GM18505 (cell line): Measurements from ENCODE around the gene CHST5.
"Not testable (repeated sequence)": the region's sequence is repeated elsewhere in the genome, so short reads cannot be mapped to it uniquely, and the experiment has no call there.

Experiments
- ATAC-seq: cut with Tn5 transposase; IDR thresholded peaks from one replicate; pipeline ENCODE4 v1.9.1; 2021; ENCODE audit not compliant: unreplicated experiment
- POLR2A ChIP-seq: IDR thresholded peaks from 4 replicates; pipeline ENCODE4 v1.6.1; 2011; ENCODE audit warnings: borderline replicate concordance; ENCODE audit not compliant: insufficient read depth, insufficient read length; ENCODE audit errors: extremely low read depth

CHST5 gene

GRCh38 chr16:75506574-75506973 is 29.3 kb downstream of the CHST5 start:
- no peak for ATAC-seq
- TF ChIP-seq POLR2A, result no peak

DNA sequence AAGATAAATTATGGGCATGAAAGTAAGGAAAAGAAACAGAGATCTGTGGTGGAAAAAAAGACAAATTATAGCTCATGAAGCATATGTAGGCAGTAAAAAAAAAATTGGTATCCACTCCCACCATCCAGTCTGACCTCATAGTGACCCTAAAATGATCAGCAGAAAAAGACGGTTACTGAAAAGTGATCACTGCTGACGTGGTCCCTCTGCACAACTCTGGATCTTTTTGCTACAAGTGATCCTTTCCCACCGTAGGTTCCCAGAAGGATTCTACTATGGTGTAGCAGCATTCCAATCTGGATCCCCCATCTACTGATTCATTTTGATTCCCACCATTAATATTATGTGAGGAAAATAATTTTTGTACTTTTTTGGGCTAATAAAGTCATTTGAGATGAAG is 29.8 kb downstream of the CHST5 start:
- no peak for TF ChIP-seq POLR2A
- ATAC-seq, result no peak

GRCh38 chr16:75503801-75504200 is 32.1 kb downstream of the CHST5 start:
- ATAC-seq, result no peak
- TF ChIP-seq POLR2A, result no peak

DNA sequence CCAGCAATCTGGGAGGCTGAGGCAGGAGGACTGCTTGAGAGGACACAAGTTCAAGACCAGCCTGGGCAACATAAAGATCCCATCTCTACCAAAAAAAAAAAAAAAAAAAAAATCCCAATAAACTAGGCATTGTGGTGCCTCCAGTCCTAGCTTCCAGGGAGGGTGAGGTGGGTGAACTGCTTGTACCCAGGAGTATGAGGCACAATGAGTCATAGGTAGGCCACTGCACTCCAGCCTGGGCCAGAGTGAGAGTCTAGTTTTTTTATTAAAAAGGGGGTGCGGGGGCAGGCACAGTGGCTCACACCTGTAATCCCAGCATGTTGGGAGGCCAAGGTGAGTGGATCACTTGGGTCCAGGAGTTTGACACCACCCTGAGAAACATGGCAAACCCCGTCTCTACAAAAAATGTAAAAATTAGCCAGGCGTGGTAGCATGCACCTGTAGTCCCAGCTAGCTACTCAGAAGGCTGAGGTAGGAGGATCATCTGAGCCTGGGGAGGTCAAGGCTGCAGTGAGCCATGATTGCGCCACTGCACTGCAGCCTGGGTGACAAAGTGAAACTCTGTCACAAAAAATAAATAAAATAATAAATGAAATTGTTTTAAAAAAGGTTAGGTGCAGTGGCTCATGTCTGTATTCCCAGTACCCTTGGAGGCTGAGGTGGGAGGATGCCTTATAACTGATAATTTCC is 32.8 kb downstream of the CHST5 start:
- ATAC-seq, result no peak
- TF ChIP-seq POLR2A, result no peak

DNA sequence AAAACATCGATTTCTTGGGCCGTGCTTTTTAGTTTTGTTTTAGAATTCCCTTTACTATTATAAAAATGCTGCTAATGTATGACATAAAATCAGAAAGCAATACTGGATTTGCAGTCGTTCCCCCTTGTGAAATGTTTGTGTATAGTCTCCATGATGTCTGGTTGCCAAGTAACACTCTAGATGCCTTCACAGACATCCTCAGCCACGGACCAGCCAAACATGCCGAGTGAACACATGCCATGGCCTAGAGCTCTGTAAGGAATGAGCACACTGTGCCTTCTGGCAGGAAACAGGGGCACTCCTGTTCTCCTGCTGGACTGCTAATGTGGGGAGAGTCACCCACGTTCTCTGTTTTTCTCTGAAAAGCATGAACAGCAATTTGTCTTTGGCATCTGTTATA is 34.1 kb downstream of the CHST5 start:
- ATAC-seq, result not testable (repeated sequence)

- TF ChIP-seq POLR2A, result no peak
- ATAC-seq, result no peak
These were observed 34.5 kb downstream of the CHST5 start for GRCh38 chr16:75501359-75501758.

DNA sequence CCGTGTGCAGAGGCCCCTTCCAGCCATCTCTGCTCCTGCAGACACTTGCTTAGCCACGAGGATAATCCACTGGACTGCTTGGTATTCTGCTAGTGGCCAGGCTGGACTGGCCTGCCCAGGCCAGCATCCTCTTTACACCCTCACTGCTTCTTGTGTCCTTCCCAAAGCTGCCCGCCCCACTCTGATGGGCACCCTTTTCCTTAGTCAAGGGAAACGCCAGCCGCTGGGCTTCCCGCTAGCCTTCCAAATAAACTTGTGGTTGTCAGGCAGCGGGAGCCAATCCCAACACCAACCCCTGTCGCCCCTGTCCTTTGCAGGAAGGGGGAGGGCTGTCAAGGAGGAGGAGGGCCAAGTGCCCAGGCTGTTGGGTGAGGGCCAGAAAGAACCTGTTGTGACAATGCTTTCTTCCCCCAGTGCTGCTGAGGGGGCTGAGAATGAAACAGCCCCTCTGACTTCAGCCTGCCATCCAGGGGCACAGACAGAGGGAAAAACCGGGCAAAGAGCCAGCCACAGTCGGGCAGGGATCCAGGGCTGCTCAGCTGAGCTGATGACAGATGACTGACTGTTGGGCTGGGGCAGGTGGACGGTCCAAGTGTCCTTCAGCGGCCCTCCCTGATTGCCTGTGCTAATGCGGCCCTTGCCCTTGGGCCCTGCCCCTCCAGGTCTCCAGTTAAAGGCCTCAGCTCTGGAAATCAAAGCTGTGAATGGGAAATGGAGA is 37.1 kb downstream of the CHST5 start:
- ATAC-seq, result not testable (repeated sequence)

DNA sequence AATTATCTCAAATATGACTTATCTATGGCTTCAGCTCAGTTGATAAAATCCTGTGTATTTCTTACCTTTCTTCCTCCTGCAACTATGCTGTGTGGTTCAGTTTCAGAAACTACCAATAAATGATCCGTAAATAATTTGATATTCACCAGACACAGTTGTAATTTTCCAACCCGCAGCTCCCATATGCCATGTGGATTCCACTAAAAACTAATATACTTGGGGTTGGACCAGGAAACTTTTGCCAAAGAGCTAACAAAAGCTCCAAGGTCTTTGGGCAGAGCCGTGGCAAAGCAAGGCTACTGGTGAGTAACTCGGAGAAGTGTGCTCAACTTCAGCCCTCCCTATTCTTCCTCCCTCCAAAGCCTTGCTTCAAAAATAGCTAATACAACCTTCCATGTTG is 38.4 kb downstream of the CHST5 start:
- no peak for TF ChIP-seq POLR2A
- no peak for ATAC-seq

- peak; percentile 59 for TF ChIP-seq POLR2A
- ATAC-seq, result peak; percentile 62
These were observed 40.7 kb downstream of the CHST5 start, which contains the start of gene CHST6 for GRCh38 chr16:75495076-75495674. TSS of gene CHST6 (minus strand) at chr16:75495441. CDS start at chr16:75479828, 15,613 bp downstream.

- no peak for ATAC-seq
- TF ChIP-seq POLR2A, result no peak
These were observed 41.2 kb downstream of the CHST5 start for GRCh38 chr16:75494661-75495075.

- no peak for TF ChIP-seq POLR2A
- ATAC-seq, result no peak
These were observed 41.7 kb downstream of the CHST5 start for GRCh38 chr16:75494184-75494583.

DNA sequence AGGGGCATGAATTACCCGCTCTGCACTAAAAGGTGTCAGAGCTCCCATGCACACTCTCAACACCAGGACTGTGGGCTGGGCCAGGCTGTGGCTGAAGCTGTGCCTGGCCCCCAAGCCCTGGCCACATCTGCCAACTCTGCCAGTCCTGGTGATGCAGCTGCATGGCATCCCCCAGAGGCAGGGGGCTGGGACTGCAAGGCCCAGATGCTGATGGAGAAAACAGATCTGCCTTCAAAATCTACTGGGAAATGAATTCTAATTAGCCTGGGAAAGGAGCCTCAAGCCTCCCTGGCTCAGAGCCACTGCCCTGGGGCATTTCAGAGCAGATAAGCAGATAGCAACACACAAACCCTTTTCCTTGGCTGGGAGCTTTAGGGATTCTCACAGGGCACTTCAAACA is 44.0 kb downstream of the CHST5 start:
- TF ChIP-seq POLR2A, result no peak
- no peak for ATAC-seq

GRCh38 chr16:75488322-75488721 is 47.6 kb downstream of the CHST5 start:
- ATAC-seq, result no peak
- no peak for TF ChIP-seq POLR2A

DNA sequence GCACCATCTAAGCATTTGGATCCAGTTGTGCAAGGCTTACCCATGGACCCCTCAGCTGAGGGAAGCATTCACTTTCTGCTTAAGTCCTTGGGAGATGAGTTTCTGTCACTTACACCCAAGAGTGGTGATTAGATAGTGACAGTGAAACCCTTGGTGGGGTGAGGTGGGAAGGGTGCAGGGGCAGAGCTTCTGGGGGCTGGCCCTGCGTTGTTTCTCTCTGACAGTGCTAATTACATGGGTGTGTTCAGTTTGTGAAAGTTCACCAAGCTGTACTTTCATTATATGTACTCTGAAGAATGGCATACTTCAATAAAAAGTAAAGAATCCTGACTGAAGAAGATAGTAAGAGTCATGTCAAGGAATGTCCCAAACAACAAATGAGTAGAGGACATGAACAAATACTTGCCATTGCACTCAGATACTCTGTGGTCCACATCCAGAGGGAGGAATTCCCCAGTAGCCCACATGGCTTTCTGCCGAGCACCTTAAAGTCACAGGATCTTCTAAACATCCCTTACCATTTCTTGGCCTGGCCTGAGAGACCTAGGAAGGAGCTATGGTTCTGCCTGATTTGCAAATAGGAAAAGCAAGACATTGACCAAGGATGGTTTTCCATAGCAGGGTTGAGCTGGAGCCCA is 49.1 kb downstream of the CHST5 start:
- ATAC-seq, result peak; percentile 46
- no peak for TF ChIP-seq POLR2A
